Measurements from ENCODE around the gene DNAJC13.

DNA sequence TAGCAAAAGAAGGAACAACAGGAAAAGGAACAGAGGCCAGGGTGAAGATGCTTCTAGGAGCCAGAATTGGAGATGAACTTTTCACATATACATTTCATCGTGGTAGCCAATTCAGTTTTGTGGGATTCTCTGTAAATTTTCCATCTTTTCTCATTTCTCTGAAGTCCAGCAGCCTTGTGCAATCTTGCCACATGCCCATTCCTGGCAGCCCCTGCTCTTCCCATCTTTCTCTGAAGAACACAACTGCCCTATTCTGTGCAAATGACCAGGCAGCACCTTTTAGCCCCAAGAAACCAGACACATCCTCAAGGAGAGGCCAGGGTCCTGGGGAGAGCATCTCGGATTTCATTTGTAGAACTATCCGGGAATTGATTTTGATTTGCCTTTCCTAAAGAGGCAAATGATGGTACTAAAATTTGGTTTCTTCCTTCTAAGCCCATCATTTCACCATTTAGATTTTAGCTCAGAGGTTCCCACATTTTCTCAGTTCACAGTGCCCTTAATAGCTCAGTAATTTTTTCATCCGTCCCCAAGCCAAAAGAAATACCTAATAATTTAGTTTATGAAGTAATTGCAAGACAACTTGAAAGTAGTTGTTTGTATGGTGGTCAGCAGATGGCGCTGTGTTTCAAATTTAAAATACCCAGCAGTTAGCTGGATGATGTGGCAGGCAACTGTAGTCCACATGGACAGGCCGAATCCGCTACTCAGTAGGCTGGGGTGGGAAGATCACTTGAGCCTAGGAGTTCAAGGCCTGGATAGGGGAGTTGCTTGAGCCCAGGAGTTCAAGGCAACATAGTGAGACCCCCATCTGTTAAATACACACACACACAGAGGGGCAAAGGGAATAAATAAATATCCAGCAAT is 118.5 kb downstream of the DNAJC13 start:
- no peak for TF ChIP-seq ZNF274 (IDR thresholded peaks at IDR 0.05; ENCODE audit: low read depth, low read length)
- TF ChIP-seq SUZ12 (IDR thresholded peaks at IDR 0.05; ENCODE audit: extremely low read depth, insufficient read depth, insufficient read length), result no peak
